AG09319 (cell line): ENCODE results near the gene MYO1F.

Source experiments
- DNase-seq: peaks from one replicate; pipeline ENCODE4 v3.0.0-alpha.2; 2010; ENCODE audit warnings: low read depth; ENCODE audit errors: extremely low read depth
- TF ChIP-seq, protein P1 (sequence below): IDR thresholded peaks from 2 replicates; pipeline ENCODE4 v1.5.1; 2011; ENCODE audit warnings: low read depth, mild to moderate bottlenecking, inconsistent platforms, low read length, moderate library complexity

The MYO1F gene

DNA sequence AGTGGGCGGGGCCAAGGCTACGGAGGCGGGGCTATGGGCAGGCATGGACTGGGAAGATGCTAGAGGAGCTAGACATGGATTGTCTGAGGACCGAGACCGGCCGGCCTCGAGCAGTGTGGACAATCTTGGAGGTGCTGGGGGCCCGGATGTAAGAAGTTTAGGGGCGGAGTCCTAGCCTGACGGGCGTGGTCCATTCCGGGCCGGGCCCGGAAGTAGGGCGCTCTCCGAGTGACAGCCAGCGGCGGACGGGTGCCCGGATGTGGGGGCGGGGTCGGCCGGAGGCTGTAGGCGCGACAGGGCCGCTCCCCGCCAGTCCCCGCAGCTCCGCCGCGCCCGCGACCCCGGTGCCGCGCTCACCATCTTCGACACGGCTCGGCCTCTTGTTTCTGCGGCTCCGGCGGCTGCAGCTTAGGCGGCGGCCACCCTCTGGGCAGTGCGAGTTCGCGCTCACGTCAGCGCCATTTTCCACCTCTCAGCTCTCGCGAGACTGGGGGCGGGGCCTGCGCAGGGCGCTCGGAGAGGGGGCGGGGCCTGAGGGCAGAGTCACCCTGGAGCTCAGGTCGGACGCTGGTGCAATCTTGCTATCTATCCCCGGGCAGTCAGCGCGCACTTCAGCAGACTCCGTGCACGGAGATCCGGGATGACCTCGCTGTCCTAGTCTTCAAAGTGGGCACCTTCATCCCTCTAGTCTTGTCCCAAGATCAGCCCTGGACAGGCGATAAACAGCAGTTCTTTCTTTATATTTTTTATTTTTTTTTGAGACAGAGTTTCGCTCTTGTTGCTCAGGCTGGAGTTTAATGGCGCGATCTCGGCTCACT, 63.3 kb downstream of the MYO1F start, which contains the start of gene ZNF414:
Gene ZNF414 (minus strand): TSS at position 481 of the 818 bp plus-strand sequence. CDS start 121 bp downstream, at position 360.
- TF ChIP-seq, protein P1, sequence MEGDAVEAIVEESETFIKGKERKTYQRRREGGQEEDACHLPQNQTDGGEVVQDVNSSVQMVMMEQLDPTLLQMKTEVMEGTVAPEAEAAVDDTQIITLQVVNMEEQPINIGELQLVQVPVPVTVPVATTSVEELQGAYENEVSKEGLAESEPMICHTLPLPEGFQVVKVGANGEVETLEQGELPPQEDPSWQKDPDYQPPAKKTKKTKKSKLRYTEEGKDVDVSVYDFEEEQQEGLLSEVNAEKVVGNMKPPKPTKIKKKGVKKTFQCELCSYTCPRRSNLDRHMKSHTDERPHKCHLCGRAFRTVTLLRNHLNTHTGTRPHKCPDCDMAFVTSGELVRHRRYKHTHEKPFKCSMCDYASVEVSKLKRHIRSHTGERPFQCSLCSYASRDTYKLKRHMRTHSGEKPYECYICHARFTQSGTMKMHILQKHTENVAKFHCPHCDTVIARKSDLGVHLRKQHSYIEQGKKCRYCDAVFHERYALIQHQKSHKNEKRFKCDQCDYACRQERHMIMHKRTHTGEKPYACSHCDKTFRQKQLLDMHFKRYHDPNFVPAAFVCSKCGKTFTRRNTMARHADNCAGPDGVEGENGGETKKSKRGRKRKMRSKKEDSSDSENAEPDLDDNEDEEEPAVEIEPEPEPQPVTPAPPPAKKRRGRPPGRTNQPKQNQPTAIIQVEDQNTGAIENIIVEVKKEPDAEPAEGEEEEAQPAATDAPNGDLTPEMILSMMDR: no peak
- peak; percentile 91 for DNase-seq

- DNase-seq: no peak
- TF ChIP-seq, protein P1: no peak; the same call in 1 of the 2 replicates
Measured at GRCh38 chr19:8513036-8513686, 64.1 kb downstream of the MYO1F start.

GRCh38 chr19:8512115-8512967, 64.9 kb downstream of the MYO1F start:
- DNase-seq: no peak
- TF ChIP-seq, protein P1: no peak

GRCh38 chr19:8511573-8512101, 65.6 kb downstream of the MYO1F start:
- no peak for DNase-seq
- TF ChIP-seq, protein P1: no peak

DNA sequence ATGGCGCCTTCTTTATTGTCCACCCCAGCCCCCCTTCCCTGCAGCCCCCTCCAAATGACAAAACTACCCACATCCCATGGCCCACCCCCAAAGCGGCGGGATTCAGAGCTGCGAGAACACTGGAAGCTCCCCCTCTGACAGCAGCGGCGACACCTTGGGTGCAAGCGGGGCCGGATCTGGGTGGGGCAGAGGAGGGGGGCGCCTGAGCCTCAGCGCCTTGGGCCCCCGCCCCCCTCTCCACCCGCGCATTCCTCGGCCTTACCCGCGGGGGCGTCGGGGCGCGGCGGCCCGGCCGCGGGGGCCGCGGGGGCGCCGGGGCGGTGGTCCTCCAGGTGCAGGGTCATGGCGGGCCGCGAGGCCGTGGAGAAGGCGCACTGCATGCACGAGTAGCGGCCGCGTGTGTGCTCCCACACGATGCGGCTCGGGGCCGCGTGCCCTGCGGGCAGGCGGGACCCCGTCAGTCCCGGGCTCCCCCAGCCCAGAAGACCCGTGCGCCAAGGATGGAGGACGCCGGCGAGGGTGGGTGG, 66.6 kb downstream of the MYO1F start:
- no peak for DNase-seq
- TF ChIP-seq, protein P1: no peak

GRCh38 chr19:8506402-8506957, 70.8 kb downstream of the MYO1F start:
- DNase-seq: no peak
- TF ChIP-seq, protein P1: no peak
